Keratinocyte (primary cell): ENCODE results near the gene ZBTB34. TPM values are rescaled to one million over a fixed set of nuclear protein-coding genes. Genes with fewer than 3 reads are reported as not detected.

Experiments used
- DNase-seq: peaks from one replicate; pipeline ENCODE4 v3.0.0-alpha.2; 2011; ENCODE audit warnings: low read depth, missing footprints, low spot score
- FAIRE-seq: peaks from 2 replicates; lab custom pipeline; 2011; peaks lifted over from hg19 to GRCh38; lab: Jason Lieb, UNC
- H2AFZ ChIP-seq: 2 replicates; pipeline ENCODE4 v1.6.0; 2012; ENCODE audit warnings: low read length, control low read depth, inconsistent platforms; ENCODE audit not compliant: control insufficient read depth
- H3K27ac ChIP-seq: 2 replicates; pipeline ENCODE4 v1.5.1; 2011; ENCODE audit warnings: low read length; ENCODE audit not compliant: control insufficient read depth, insufficient read depth
- H3K27me3 ChIP-seq: 3 replicates; pipeline ENCODE4 v1.6.0; 2011; ENCODE audit warnings: low read length; ENCODE audit not compliant: control insufficient read depth, insufficient read depth; ENCODE audit errors: extremely low read depth
- H3K36me3 ChIP-seq, 2 experiments: 2 replicates in 1 of 2; 3 replicates in 1 of 2; pipeline ENCODE4 v1.5.1; 2011; ENCODE audit warnings: low read length in 2 of 2, mild to moderate bottlenecking in 1 of 2; ENCODE audit not compliant: control insufficient read depth in 2 of 2, insufficient read depth in 2 of 2; ENCODE audit errors: extremely low read depth in 1 of 2
- H3K4me1 ChIP-seq: 3 replicates; pipeline ENCODE4 v1.5.1; 2011; ENCODE audit warnings: low read length; ENCODE audit not compliant: control insufficient read depth, insufficient read depth; ENCODE audit errors: extremely low read depth
- H3K4me2 ChIP-seq: 3 replicates; pipeline ENCODE4 v1.6.0; 2011; ENCODE audit warnings: low read depth, low read length; ENCODE audit not compliant: control insufficient read depth, insufficient read depth; ENCODE audit errors: extremely low read depth
- H3K4me3 ChIP-seq, 3 experiments: fragments of 200-600 bp in 1 of 3; sonication (generic) in 1 of 3; 2 replicates in 2 of 3; 3 replicates in 1 of 3; pipeline ENCODE4 v1.5.1; 2011 to 2016; ENCODE audit warnings: low read length in 3 of 3, mild to moderate bottlenecking in 3 of 3, control low read depth in 2 of 3, inconsistent platforms in 1 of 3, low read depth in 1 of 3, mixed read lengths in 1 of 3, mixed run types in 1 of 3, moderate library complexity in 1 of 3; ENCODE audit not compliant: control insufficient read depth in 2 of 3, insufficient read depth in 2 of 3; ENCODE audit errors: extremely low read depth in 1 of 3
- H3K79me2 ChIP-seq: 2 replicates; pipeline ENCODE4 v1.6.0; 2012; ENCODE audit warnings: low read length; ENCODE audit not compliant: control insufficient read depth, insufficient read depth
- H3K9ac ChIP-seq: 3 replicates; pipeline ENCODE4 v1.6.0; 2011; ENCODE audit warnings: low read length; ENCODE audit not compliant: control insufficient read depth, insufficient read depth; ENCODE audit errors: extremely low read depth
- H3K9me1 ChIP-seq: 3 replicates; pipeline ENCODE4 v1.6.0; 2011; ENCODE audit warnings: low read length; ENCODE audit not compliant: control insufficient read depth, insufficient read depth; ENCODE audit errors: extremely low read depth
- H3K9me3 ChIP-seq: 2 replicates; pipeline ENCODE4 v1.5.1; 2012; ENCODE audit warnings: low read depth, low read length; ENCODE audit not compliant: control insufficient read depth
- H4K20me1 ChIP-seq: 3 replicates; pipeline ENCODE4 v1.6.0; 2011; ENCODE audit warnings: low read length; ENCODE audit not compliant: control insufficient read depth, insufficient read depth; ENCODE audit errors: extremely low read depth
- CTCF ChIP-seq, 3 experiments: IDR thresholded peaks in 1 of 3; conservative IDR thresholded peaks in 1 of 3; optimal IDR thresholded peaks in 1 of 3; 2 replicates in 2 of 3; 3 replicates in 1 of 3; pipeline versions ENCODE3 to v1.5.1; 2011; ENCODE audit warnings: low read length in 3 of 3, mild to moderate bottlenecking in 3 of 3, moderate library complexity in 2 of 3, control low read depth in 1 of 3, inconsistent platforms in 1 of 3; ENCODE audit not compliant: insufficient read depth in 2 of 3; ENCODE audit errors: extremely low read depth in 1 of 3
- EZH2 ChIP-seq: IDR thresholded peaks from one replicate; pipeline ENCODE4 v1.6.1; 2012; ENCODE audit warnings: inconsistent platforms, mild to moderate bottlenecking, low read length, moderate library complexity
- dilution Hi-C: fragments of 300-500 bp; cut with MboI; formaldehyde crosslinking; loops from one replicate; pipeline ENCODE4 v1.7.0; 2020; ENCODE audit warnings: low sequenced_read_pairs; ENCODE audit not compliant: extremely low pct_ligation_motif_present
- polyA plus RNA-seq, 5 experiments: library from polyadenylated mRNA; depleted of rRNA in 3 of 5; stranded (reverse) in 3 of 5; stranded (forward) in 1 of 5; unstranded in 1 of 5; fragments of >200 nt; gene quantifications; 1 replicate in 1 of 5; 2 replicates in 3 of 5; 3 replicates in 1 of 5; pipeline versions ENCODE4 v1.2.1 to v1.2.3, GENCODE V29; 2011 to 2012; ENCODE audit warnings: missing spikeins in 2 of 5, low read depth in 1 of 5, low replicate concordance in 1 of 5

The ZBTB34 gene
- polyA plus RNA-seq, 1 donor (not counting 4 experiments of a cell fraction or from before 2014, with no cell fraction given), result 6.4 TPM

GRCh38 chr9:126819482-126819881 lies 41.0 kb upstream of the ZBTB34 start:
- Histone ChIP-seq H4K20me1 (no peaks in the 10 kb centered on the region), H3K4me1 (no peaks in the 10 kb centered on the region), H3K27me3 (no peaks in the 10 kb centered on the region), H3K9me1 (no peaks in the 10 kb centered on the region), H2AFZ (no peak overlapping the region), H3K27ac (no peak overlapping the region), H3K79me2 (peaks cover 47% of the 10 kb centered on the region), H3K4me3 (no peak overlapping the region), H3K4me2 (no peak overlapping the region), H3K36me3 (peaks cover 0 to 8% of the 10 kb centered on the region in 2 experiments), H3K9ac (no peak overlapping the region), H3K9me3 (peaks cover 3% of the 10 kb centered on the region)
- no peak for DNase-seq
- FAIRE-seq, result no peak
- dilution Hi-C loops, result no loop called here
- no peak for TF ChIP-seq EZH2
- no peak for TF ChIP-seq CTCF (optimal IDR thresholded peaks at IDR 0.05 in 1 of 3, IDR thresholded peaks at IDR 0.05 in 1 of 3, conservative IDR thresholded peaks at IDR 0.05 in 1 of 3; ENCODE audit: extremely low read depth in 1 of 3, insufficient read depth in 2 of 3, low read length in 3 of 3)

- Histone ChIP-seq H3K9ac (no peak overlapping the region), H3K4me3 (no peak overlapping the region), H3K27ac (no peak overlapping the region), H3K79me2 (peaks cover 32% of the 10 kb centered on the region), H2AFZ (no peak overlapping the region), H4K20me1 (no peaks in the 10 kb centered on the region), H3K27me3 (no peaks in the 10 kb centered on the region), H3K4me1 (no peaks in the 10 kb centered on the region), H3K36me3 (peaks cover 0 to 3% of the 10 kb centered on the region in 2 experiments), H3K9me3 (peaks cover 3% of the 10 kb centered on the region), H3K4me2 (no peak overlapping the region), H3K9me1 (no peaks in the 10 kb centered on the region)
- DNase-seq, result no peak
- no peak for FAIRE-seq
- no peak for TF ChIP-seq CTCF (optimal IDR thresholded peaks at IDR 0.05 in 1 of 3, IDR thresholded peaks at IDR 0.05 in 1 of 3, conservative IDR thresholded peaks at IDR 0.05 in 1 of 3; ENCODE audit: extremely low read depth in 1 of 3, insufficient read depth in 2 of 3, low read length in 3 of 3)
- no peak for TF ChIP-seq EZH2
- dilution Hi-C loops, result no loop called here
Observed at GRCh38 chr9:126822278-126822677, 38.2 kb upstream of the ZBTB34 start.
